GM18505 (cell line): ENCODE data around the gene ABCA3.
"Not testable (repeated sequence)": the region's sequence is repeated elsewhere in the genome, so short reads cannot be mapped to it uniquely, and the experiment has no call there.

Source experiments
- ATAC-seq: cut with Tn5 transposase; IDR thresholded peaks from one replicate; pipeline ENCODE4 v1.9.1; 2021; ENCODE audit not compliant: unreplicated experiment
- POLR2A ChIP-seq: IDR thresholded peaks from 4 replicates; pipeline ENCODE4 v1.6.1; 2011; ENCODE audit warnings: borderline replicate concordance; ENCODE audit not compliant: insufficient read depth, insufficient read length; ENCODE audit errors: extremely low read depth

ABCA3 gene

GRCh38 chr16:2277466-2278271 is 62.9 kb downstream of the ABCA3 start:
- no peak for ATAC-seq
- TF ChIP-seq POLR2A = no peak

GRCh38 chr16:2276368-2277195 is 63.9 kb downstream of the ABCA3 start:
- no peak for TF ChIP-seq POLR2A
- ATAC-seq = no peak

GRCh38 chr16:2275476-2276367 is 64.8 kb downstream of the ABCA3 start:
- ATAC-seq = no peak
- no peak for TF ChIP-seq POLR2A

GRCh38 chr16:2273931-2274330 is 66.6 kb downstream of the ABCA3 start:
- TF ChIP-seq POLR2A = no peak
- no peak for ATAC-seq

- TF ChIP-seq POLR2A = no peak
- ATAC-seq = no peak
Measured at GRCh38 chr16:2273484-2273883, 67.0 kb downstream of the ABCA3 start.

- no peak for ATAC-seq
- no peak for TF ChIP-seq POLR2A
Measured at GRCh38 chr16:2271848-2272461, 68.6 kb downstream of the ABCA3 start.

- ATAC-seq = no peak
- no peak for TF ChIP-seq POLR2A
Measured at GRCh38 chr16:2270588-2271470, 69.7 kb downstream of the ABCA3 start.

GRCh38 chr16:2270070-2270462 is 70.5 kb downstream of the ABCA3 start:
- ATAC-seq = no peak
- TF ChIP-seq POLR2A = no peak

- peak; percentile 72 for ATAC-seq
- TF ChIP-seq POLR2A = peak; percentile 93
Measured at GRCh38 chr16:2267913-2268666, 72.4 kb downstream of the ABCA3 start, which contains the start of gene RNPS1. TSS of gene RNPS1 (minus strand) at chr16:2268126. CDS start at chr16:2264643, 3,483 bp downstream.

- ATAC-seq = peak; percentile 47
Measured at GRCh38 chr16:2267505-2267912, 73.0 kb downstream of the ABCA3 start.

GRCh38 chr16:2266887-2267286 is 73.6 kb downstream of the ABCA3 start:
- ATAC-seq = not testable (repeated sequence)

- not testable (repeated sequence) for ATAC-seq
Measured at GRCh38 chr16:2263026-2263425, 77.5 kb downstream of the ABCA3 start.
